Colonic mucosa (tissue), 4 donors: ENCODE results near the gene ZNF576. TPM values are rescaled to one million over a fixed set of nuclear protein-coding genes. Genes with fewer than 3 reads are reported as not detected.
A peak's percentile ranks its signal among the peaks of the same experiment; 100 is the strongest.

Source experiments
- DNase-seq: peaks from one replicate; pipeline ENCODE4 v3.0.0-alpha.2; 2020
- H3K27ac ChIP-seq: fragments of 200-600 bp; one replicate; pipeline ENCODE4 v1.8.0; 2021
- H3K27me3 ChIP-seq: fragments of 200-600 bp; one replicate; pipeline ENCODE4 v1.8.0; 2021
- H3K36me3 ChIP-seq: fragments of 200-600 bp; one replicate; pipeline ENCODE4 v1.8.0; 2021
- H3K4me1 ChIP-seq: fragments of 200-600 bp; one replicate; pipeline ENCODE4 v1.8.0; 2021; ENCODE audit warnings: mild to moderate bottlenecking
- H3K4me3 ChIP-seq: fragments of 200-600 bp; one replicate; pipeline ENCODE4 v1.8.0; 2021
- H3K9ac ChIP-seq, 2 donors: one replicate each; pipeline ENCODE4 v1.7.0; 2013; ENCODE audit warnings: control low read depth in 2 of 2, low read depth in 2 of 2, low read length in 2 of 2
- H3K9me3 ChIP-seq: fragments of 200-600 bp; one replicate; pipeline ENCODE4 v1.8.0; 2021
- CTCF ChIP-seq: fragments of 200-600 bp; IDR thresholded peaks from one replicate; pipeline ENCODE4 v1.8.0; 2022; ENCODE audit warnings: antibody characterized with exemption, mild to moderate bottlenecking
- intact Hi-C: fragments of 100-400 bp; cut with DNase I; formaldehyde crosslinking; loops from one replicate; pipeline ENCODE4 v1.14.1; 2022
- total RNA-seq, 2 donors: library from RNA; stranded (reverse); fragmentation: NEBNext Ultra II Directional in 1 of 2; extraction: Animal tissue kit (Norgen Biotek cat#: 25700) in 1 of 2; gene quantifications; one replicate each; pipeline ENCODE4 v1.2.1, GENCODE V29; 2021
- donor health status: healthy.
- donor health status: DM: no; HTN: no; CAD: no.
- donor health status: DM: no; HTN: no; CAD: no.

ZNF576 gene
- total RNA-seq, 2 donors from 2014 or later: 15.4 to 27.1 TPM

GRCh38 chr19:43594081-43594697 is 2.2 kb upstream of the ZNF576 start:
- Histone ChIP-seq H3K27ac (peak overlapping the region; percentile 84), H3K36me3 (no peaks in the 10 kb centered on the region), H3K4me3 (peak overlapping the region; percentile 75), H3K9ac (peak overlapping the region in 1 of 2 donors; percentile 14), H3K9me3 (no peaks in the 10 kb centered on the region), H3K27me3 (no peaks in the 10 kb centered on the region), H3K4me1 (peaks cover 20% of the 10 kb centered on the region)
- intact Hi-C loops: loop anchor here (10.0 kb wide), 1 partner anchor 59 kb away; the partner anchor contains the start of gene ZNF575
- DNase-seq: no peak
- no peak for TF ChIP-seq CTCF

- H3K4me1 ChIP-seq: peaks cover 20% of the 10 kb centered on the region
- peak overlapping the region; percentile 90 to 91 for H3K9ac ChIP-seq
- peak overlapping the region; percentile 75 for H3K4me3 ChIP-seq
- peak; percentile 80 for TF ChIP-seq CTCF
- peak; percentile 61 for DNase-seq
- H3K27me3 ChIP-seq: no peaks in the 10 kb centered on the region
- H3K27ac ChIP-seq: peak overlapping the region; percentile 84
- intact Hi-C loops: loop anchor here (10.0 kb wide), 1 partner anchor 60 kb away; the partner anchor contains the start of gene ZNF575
- no peaks in the 10 kb centered on the region for H3K9me3 ChIP-seq
- no peaks in the 10 kb centered on the region for H3K36me3 ChIP-seq
These were observed 1.4 kb upstream of the ZNF576 start for GRCh38 chr19:43594710-43595604.

GRCh38 chr19:43595605-43595998 is 793 bp upstream of the ZNF576 start:
- Histone ChIP-seq H3K27me3 (no peaks in the 10 kb centered on the region), H3K9me3 (no peaks in the 10 kb centered on the region), H3K4me3 (peak overlapping the region; percentile 75), H3K27ac (peak overlapping the region; percentile 84), H3K9ac (peak overlapping the region; percentile 90 to 91), H3K36me3 (no peaks in the 10 kb centered on the region), H3K4me1 (peaks cover 20% of the 10 kb centered on the region)
- TF ChIP-seq CTCF: no peak
- peak; percentile 37 for DNase-seq
- intact Hi-C loops: loop anchor here (10.0 kb wide), 1 partner anchor 61 kb away; the partner anchor contains the start of gene ZNF575

GRCh38 chr19:43596842-43597461 is 557 bp downstream of the ZNF576 start:
- DNase-seq: no peak
- TF ChIP-seq CTCF: no peak
- Histone ChIP-seq H3K4me1 (peaks cover 20% of the 10 kb centered on the region), H3K9ac (peak overlapping the region; percentile 80 to 90), H3K4me3 (peak overlapping the region; percentile 75), H3K27me3 (no peaks in the 10 kb centered on the region), H3K9me3 (no peaks in the 10 kb centered on the region), H3K36me3 (no peaks in the 10 kb centered on the region), H3K27ac (peak overlapping the region; percentile 70)
- intact Hi-C loops: loop anchor here (1.0 to 10.0 kb wide), 2 partner anchors 22 to 62 kb away; partner anchors contain the start of genes PINLYP, XRCC1 and ZNF575

- intact Hi-C loops: loop anchor here (10.0 kb wide), 1 partner anchor 63 kb away; the partner anchor contains the start of gene ZNF575
- no peaks in the 10 kb centered on the region for H3K27me3 ChIP-seq
- H3K9me3 ChIP-seq: no peaks in the 10 kb centered on the region
- no peak overlapping the region for H3K27ac ChIP-seq
- no peaks in the 10 kb centered on the region for H3K36me3 ChIP-seq
- peaks cover 20% of the 10 kb centered on the region for H3K4me1 ChIP-seq
- H3K9ac ChIP-seq: peak overlapping the region in 1 of 2 donors; percentile 1
- no peak for TF ChIP-seq CTCF
- H3K4me3 ChIP-seq: no peak overlapping the region
- no peak for DNase-seq
These were observed 1.5 kb downstream of the ZNF576 start for GRCh38 chr19:43597876-43598275.
